ACC112 (cell line): ENCODE results near the gene HOXB8.

Experiments used
- H2AFZ ChIP-seq: fragments of 200-600 bp; sonication (generic); one replicate; pipeline ENCODE4 v1.6.0; 2017; ENCODE audit warnings: antibody characterized with exemption, low read length; ENCODE audit not compliant: unreplicated experiment
- H3K27ac ChIP-seq: fragments of 200-600 bp; sonication (generic); 2 replicates; pipeline ENCODE4 v1.5.1; 2014; ENCODE audit warnings: low read depth, mild to moderate bottlenecking, antibody characterized with exemption, low read length, moderate library complexity
- H3K27me3 ChIP-seq: fragments of 200-600 bp; sonication (generic); 2 replicates; pipeline ENCODE4 v1.6.1; 2014; ENCODE audit warnings: mild to moderate bottlenecking, antibody characterized with exemption, low read length, moderate library complexity, mixed read lengths; ENCODE audit not compliant: insufficient read depth
- H3K36me3 ChIP-seq: fragments of 200-600 bp; sonication (generic); 2 replicates; pipeline ENCODE4 v1.6.1; 2016; ENCODE audit warnings: mild to moderate bottlenecking, antibody characterized with exemption, low read length, moderate library complexity, mixed read lengths; ENCODE audit not compliant: insufficient read depth
- H3K4me1 ChIP-seq: fragments of 200-600 bp; sonication (generic); one replicate; pipeline ENCODE4 v1.6.1; 2016; ENCODE audit warnings: low read length, mixed read lengths; ENCODE audit not compliant: insufficient read depth, unreplicated experiment, control insufficient read depth
- H3K4me3 ChIP-seq: fragments of 200-600 bp; sonication (generic); 2 replicates; pipeline ENCODE4 v1.5.1; 2014; ENCODE audit warnings: mild to moderate bottlenecking, low read depth, low read length
- H3K79me2 ChIP-seq: fragments of 200-600 bp; sonication (generic); one replicate; pipeline ENCODE4 v1.6.0; 2016; ENCODE audit warnings: low read length; ENCODE audit not compliant: control insufficient read depth, unreplicated experiment, insufficient read depth

Gene HOXB8

GRCh38 chr17:48597778-48598631 lies 17.1 kb downstream of the HOXB8 start:
- H3K27ac ChIP-seq: no peak overlapping the region
- peak overlapping the region; percentile 38; the same call in 1 of the 2 replicates for H3K4me3 ChIP-seq
- H3K79me2 ChIP-seq: no peaks in the 10 kb centered on the region
- no peaks in the 10 kb centered on the region for H3K36me3 ChIP-seq
- no peak overlapping the region for H2AFZ ChIP-seq
- H3K4me1 ChIP-seq: no peaks in the 10 kb centered on the region
- peaks cover 99% of the 10 kb centered on the region for H3K27me3 ChIP-seq

GRCh38 chr17:48597528-48597777 lies 17.6 kb downstream of the HOXB8 start:
- Histone ChIP-seq H2AFZ (no peak overlapping the region), H3K79me2 (no peaks in the 10 kb centered on the region), H3K27ac (no peak overlapping the region), H3K36me3 (no peaks in the 10 kb centered on the region), H3K4me3 (0 out of 2 replicates have a peak overlapping the region, but pooled peaks have one; percentile 38), H3K4me1 (no peaks in the 10 kb centered on the region), H3K27me3 (peaks cover 99% of the 10 kb centered on the region)

- Histone ChIP-seq H3K27ac (no peak overlapping the region), H3K4me3 (no peak overlapping the region), H2AFZ (no peak overlapping the region), H3K79me2 (no peaks in the 10 kb centered on the region), H3K4me1 (no peaks in the 10 kb centered on the region), H3K27me3 (peaks cover 99% of the 10 kb centered on the region), H3K36me3 (no peaks in the 10 kb centered on the region)
Measured at GRCh38 chr17:48596735-48597527, 18.2 kb downstream of the HOXB8 start.

GRCh38 chr17:48596000-48596734 lies 18.9 kb downstream of the HOXB8 start:
- Histone ChIP-seq H2AFZ (no peak overlapping the region), H3K27me3 (peaks cover 99% of the 10 kb centered on the region), H3K4me1 (no peaks in the 10 kb centered on the region), H3K27ac (no peak overlapping the region), H3K4me3 (no peak overlapping the region), H3K36me3 (no peaks in the 10 kb centered on the region), H3K79me2 (no peaks in the 10 kb centered on the region)

GRCh38 chr17:48595278-48595999 lies 19.7 kb downstream of the HOXB8 start:
- Histone ChIP-seq H3K27ac (no peak overlapping the region), H3K27me3 (peaks cover 99% of the 10 kb centered on the region), H2AFZ (no peak overlapping the region), H3K79me2 (no peaks in the 10 kb centered on the region), H3K4me1 (no peaks in the 10 kb centered on the region), H3K4me3 (no peak overlapping the region), H3K36me3 (no peaks in the 10 kb centered on the region)

GRCh38 chr17:48594538-48595277 lies 20.4 kb downstream of the HOXB8 start:
- Histone ChIP-seq H3K27me3 (peaks cover 99% of the 10 kb centered on the region), H3K27ac (no peak overlapping the region), H2AFZ (no peak overlapping the region), H3K36me3 (no peaks in the 10 kb centered on the region), H3K4me3 (no peak overlapping the region), H3K4me1 (no peaks in the 10 kb centered on the region), H3K79me2 (no peaks in the 10 kb centered on the region)

GRCh38 chr17:48593840-48594537 lies 21.1 kb downstream of the HOXB8 start:
- peaks cover 99% of the 10 kb centered on the region for H3K27me3 ChIP-seq
- H3K79me2 ChIP-seq: no peaks in the 10 kb centered on the region
- H3K4me1 ChIP-seq: no peaks in the 10 kb centered on the region
- H2AFZ ChIP-seq: no peak overlapping the region
- H3K36me3 ChIP-seq: no peaks in the 10 kb centered on the region
- no peak overlapping the region for H3K27ac ChIP-seq
- H3K4me3 ChIP-seq: peak overlapping the region; percentile 39; the same call in 1 of the 2 replicates

GRCh38 chr17:48593126-48593829 lies 21.8 kb downstream of the HOXB8 start, which contains the start of gene HOXB5:
TSS of gene HOXB5 (minus strand) at chr17:48593779. CDS start at chr17:48593682, 97 bp downstream.
- H3K27ac ChIP-seq: no peak within 1 kb of the TSS
- H3K79me2 ChIP-seq: no peaks in the 10 kb centered on the region
- no peak within 1 kb of the TSS for H2AFZ ChIP-seq
- peaks cover 99% of the 10 kb centered on the region for H3K27me3 ChIP-seq
- peak within 1 kb of the TSS; percentile 40 for H3K4me3 ChIP-seq
- H3K4me1 ChIP-seq: no peaks in the 10 kb centered on the region
- H3K36me3 ChIP-seq: no peaks in the 10 kb centered on the region

- Histone ChIP-seq H3K79me2 (no peaks in the 10 kb centered on the region), H3K27me3 (peaks cover 99% of the 10 kb centered on the region), H3K4me1 (no peaks in the 10 kb centered on the region), H3K4me3 (no peak overlapping the region), H3K27ac (no peak overlapping the region), H2AFZ (no peak overlapping the region), H3K36me3 (no peaks in the 10 kb centered on the region)
Measured at GRCh38 chr17:48592577-48592976, 22.5 kb downstream of the HOXB8 start.
